Gastrocnemius medialis (tissue), 4 donors: ENCODE data around the gene PAX6.

Experiments used
- POLR2A ChIP-seq, 2 donors: fragments of 450-650 bp; IDR thresholded peaks; one replicate each; pipeline ENCODE4 v1.6.1; 2017; ENCODE audit warnings: antibody characterized with exemption in 2 of 2, mild to moderate bottlenecking in 2 of 2, moderate library complexity in 2 of 2
- TF ChIP-seq, protein P1 (sequence below), 5 experiments: fragments of 450-650 bp in 3 of 5; fragments of 200-600 bp in 2 of 5; sonication (generic) in 2 of 5; IDR thresholded peaks in 4 of 5; conservative IDR thresholded peaks in 1 of 5; 1 replicate in 4 of 5; 2 replicates in 1 of 5; pipeline ENCODE4 v1.5.1; 2016 to 2019; ENCODE audit warnings: antibody characterized with exemption in 5 of 5, mild to moderate bottlenecking in 3 of 5, moderate library complexity in 3 of 5

GRCh38 chr11:31790649-31791048 lies 20.5 kb downstream of the PAX6 start:
- TF ChIP-seq, protein P1, sequence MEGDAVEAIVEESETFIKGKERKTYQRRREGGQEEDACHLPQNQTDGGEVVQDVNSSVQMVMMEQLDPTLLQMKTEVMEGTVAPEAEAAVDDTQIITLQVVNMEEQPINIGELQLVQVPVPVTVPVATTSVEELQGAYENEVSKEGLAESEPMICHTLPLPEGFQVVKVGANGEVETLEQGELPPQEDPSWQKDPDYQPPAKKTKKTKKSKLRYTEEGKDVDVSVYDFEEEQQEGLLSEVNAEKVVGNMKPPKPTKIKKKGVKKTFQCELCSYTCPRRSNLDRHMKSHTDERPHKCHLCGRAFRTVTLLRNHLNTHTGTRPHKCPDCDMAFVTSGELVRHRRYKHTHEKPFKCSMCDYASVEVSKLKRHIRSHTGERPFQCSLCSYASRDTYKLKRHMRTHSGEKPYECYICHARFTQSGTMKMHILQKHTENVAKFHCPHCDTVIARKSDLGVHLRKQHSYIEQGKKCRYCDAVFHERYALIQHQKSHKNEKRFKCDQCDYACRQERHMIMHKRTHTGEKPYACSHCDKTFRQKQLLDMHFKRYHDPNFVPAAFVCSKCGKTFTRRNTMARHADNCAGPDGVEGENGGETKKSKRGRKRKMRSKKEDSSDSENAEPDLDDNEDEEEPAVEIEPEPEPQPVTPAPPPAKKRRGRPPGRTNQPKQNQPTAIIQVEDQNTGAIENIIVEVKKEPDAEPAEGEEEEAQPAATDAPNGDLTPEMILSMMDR (IDR thresholded peaks at IDR 0.05 in 4 of 5, conservative IDR thresholded peaks at IDR 0.05 in 1 of 5) = no peak
- TF ChIP-seq POLR2A (IDR thresholded peaks at IDR 0.05) = no peak
